ACC112 (cell line): ENCODE measurements around the gene POLG.

ENCODE experiments used
- H2AFZ ChIP-seq: fragments of 200-600 bp; sonication (generic); one replicate; pipeline ENCODE4 v1.6.0; 2017; ENCODE audit warnings: antibody characterized with exemption, low read length; ENCODE audit not compliant: unreplicated experiment
- H3K27ac ChIP-seq: fragments of 200-600 bp; sonication (generic); 2 replicates; pipeline ENCODE4 v1.5.1; 2014; ENCODE audit warnings: low read depth, mild to moderate bottlenecking, antibody characterized with exemption, low read length, moderate library complexity
- H3K27me3 ChIP-seq: fragments of 200-600 bp; sonication (generic); 2 replicates; pipeline ENCODE4 v1.6.1; 2014; ENCODE audit warnings: mild to moderate bottlenecking, antibody characterized with exemption, low read length, moderate library complexity, mixed read lengths; ENCODE audit not compliant: insufficient read depth
- H3K36me3 ChIP-seq: fragments of 200-600 bp; sonication (generic); 2 replicates; pipeline ENCODE4 v1.6.1; 2016; ENCODE audit warnings: mild to moderate bottlenecking, antibody characterized with exemption, low read length, moderate library complexity, mixed read lengths; ENCODE audit not compliant: insufficient read depth
- H3K4me1 ChIP-seq: fragments of 200-600 bp; sonication (generic); one replicate; pipeline ENCODE4 v1.6.1; 2016; ENCODE audit warnings: low read length, mixed read lengths; ENCODE audit not compliant: insufficient read depth, unreplicated experiment, control insufficient read depth
- H3K4me3 ChIP-seq: fragments of 200-600 bp; sonication (generic); 2 replicates; pipeline ENCODE4 v1.5.1; 2014; ENCODE audit warnings: mild to moderate bottlenecking, low read depth, low read length
- H3K79me2 ChIP-seq: fragments of 200-600 bp; sonication (generic); one replicate; pipeline ENCODE4 v1.6.0; 2016; ENCODE audit warnings: low read length; ENCODE audit not compliant: control insufficient read depth, unreplicated experiment, insufficient read depth

POLG gene

GRCh38 chr15:89332446-89332845, 2.2 kb downstream of the POLG start:
- Histone ChIP-seq H3K27ac (no peak overlapping the region), H3K4me3 (peak overlapping the region; percentile 99), H3K36me3 (peaks cover 34% of the 10 kb centered on the region), H3K79me2 (peaks cover 64% of the 10 kb centered on the region), H3K27me3 (no peaks in the 10 kb centered on the region), H2AFZ (no peak overlapping the region), H3K4me1 (peaks cover 30% of the 10 kb centered on the region)

- H2AFZ ChIP-seq = no peak overlapping the region
- H3K27me3 ChIP-seq = no peaks in the 10 kb centered on the region
- peaks cover 64% of the 10 kb centered on the region for H3K79me2 ChIP-seq
- peak overlapping the region; percentile 99 for H3K4me3 ChIP-seq
- peaks cover 42% of the 10 kb centered on the region for H3K36me3 ChIP-seq
- no peak overlapping the region for H3K27ac ChIP-seq
- peaks cover 30% of the 10 kb centered on the region for H3K4me1 ChIP-seq
These were observed 3.6 kb downstream of the POLG start for GRCh38 chr15:89330881-89331595.

- Histone ChIP-seq H3K27ac (no peak overlapping the region), H3K4me1 (peaks cover 25% of the 10 kb centered on the region), H2AFZ (no peak overlapping the region), H3K79me2 (peaks cover 64% of the 10 kb centered on the region), H3K27me3 (no peaks in the 10 kb centered on the region), H3K36me3 (peaks cover 51% of the 10 kb centered on the region), H3K4me3 (no peak overlapping the region)
These were observed 4.5 kb downstream of the POLG start for GRCh38 chr15:89330119-89330518.

DNA sequence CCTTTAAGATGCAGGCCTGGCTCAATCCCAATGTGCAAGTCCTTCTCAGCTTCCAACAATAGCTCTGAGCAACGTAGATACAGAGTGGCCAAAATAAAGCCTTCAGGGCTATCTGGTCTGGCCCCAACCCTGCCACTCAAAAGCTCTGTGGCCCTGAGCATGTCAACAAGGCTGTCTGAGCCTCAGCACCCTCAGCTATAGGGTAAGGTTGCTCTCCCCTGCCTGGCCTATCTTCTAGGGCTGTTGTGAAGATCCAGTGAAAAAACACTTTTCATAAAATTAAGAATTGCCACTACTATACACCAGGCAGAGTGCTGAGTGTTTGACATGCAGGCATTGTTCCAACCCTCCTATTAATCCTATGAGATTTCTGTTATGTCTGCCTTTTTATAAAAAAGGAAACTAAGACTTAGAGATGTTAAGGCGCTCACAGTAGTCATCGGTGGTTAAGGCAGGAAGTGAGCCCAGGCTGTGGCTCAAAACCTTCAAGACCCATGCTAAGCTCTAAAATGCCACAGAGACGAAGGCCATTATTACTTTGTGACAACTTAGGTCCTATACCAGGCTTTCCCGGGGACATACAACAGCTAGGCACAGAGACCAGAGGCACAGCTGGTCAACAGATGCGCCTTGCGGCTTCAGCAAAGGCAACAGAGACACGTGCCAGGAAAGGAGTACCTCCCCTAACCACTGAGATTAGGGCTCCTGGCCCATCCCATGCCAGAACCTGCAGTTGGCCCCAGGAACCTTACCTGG, 5.1 kb downstream of the POLG start:
- H3K4me3 ChIP-seq = no peak overlapping the region
- peaks cover 66% of the 10 kb centered on the region for H3K79me2 ChIP-seq
- no peak overlapping the region for H2AFZ ChIP-seq
- peaks cover 54% of the 10 kb centered on the region for H3K36me3 ChIP-seq
- no peak overlapping the region for H3K27ac ChIP-seq
- H3K27me3 ChIP-seq = no peaks in the 10 kb centered on the region
- H3K4me1 ChIP-seq = peaks cover 25% of the 10 kb centered on the region

- Histone ChIP-seq H2AFZ (no peak overlapping the region), H3K4me3 (no peak overlapping the region), H3K27me3 (no peaks in the 10 kb centered on the region), H3K27ac (no peak overlapping the region), H3K4me1 (peaks cover 25% of the 10 kb centered on the region), H3K36me3 (peaks cover 57% of the 10 kb centered on the region), H3K79me2 (peaks cover 61% of the 10 kb centered on the region)
These were observed 6.0 kb downstream of the POLG start for GRCh38 chr15:89328398-89329254.

DNA sequence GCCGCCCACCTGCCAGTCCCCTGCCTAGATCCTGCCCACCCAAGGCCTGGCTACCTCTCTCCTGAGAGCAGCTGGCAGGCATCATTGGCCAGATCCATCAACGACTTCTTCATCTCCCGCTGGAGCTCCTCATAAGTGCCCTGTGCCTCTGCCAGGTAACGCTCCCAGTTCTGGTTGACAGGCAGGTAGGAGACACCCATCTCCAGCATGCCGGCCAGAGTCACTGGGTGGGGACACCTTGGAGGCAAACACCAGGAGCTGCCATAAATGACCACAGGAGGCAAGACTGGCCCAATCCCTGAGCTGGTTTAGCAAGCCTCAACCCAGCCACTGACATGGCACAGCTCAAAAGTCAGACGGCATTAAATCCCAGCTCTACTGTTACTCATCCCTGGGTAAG, 7.5 kb downstream of the POLG start:
- no peak overlapping the region for H2AFZ ChIP-seq
- H3K79me2 ChIP-seq = peaks cover 46% of the 10 kb centered on the region
- H3K27ac ChIP-seq = no peak overlapping the region
- H3K4me3 ChIP-seq = no peak overlapping the region
- peaks cover 58% of the 10 kb centered on the region for H3K36me3 ChIP-seq
- no peaks in the 10 kb centered on the region for H3K27me3 ChIP-seq
- H3K4me1 ChIP-seq = peaks cover 16% of the 10 kb centered on the region

DNA sequence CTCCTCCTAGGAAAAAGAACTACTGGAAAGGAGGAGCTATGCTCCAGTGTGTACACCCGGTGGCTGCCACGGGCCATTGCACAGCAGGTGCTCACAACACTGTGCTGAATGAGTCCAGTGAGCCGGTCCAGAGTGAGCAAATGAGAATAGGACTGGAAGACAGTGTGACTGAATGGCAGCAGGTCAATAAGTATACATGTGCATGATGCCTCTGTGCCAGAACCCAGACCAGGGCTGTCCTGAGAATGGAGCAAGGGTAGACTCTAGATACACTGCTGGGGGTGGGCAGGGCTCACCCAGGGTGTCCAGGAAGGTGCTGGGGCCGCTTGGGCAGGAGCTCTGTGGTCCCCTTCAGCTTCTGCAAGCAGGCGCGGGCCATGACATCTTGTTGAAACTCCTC, 8.3 kb downstream of the POLG start:
- Histone ChIP-seq H3K79me2 (peaks cover 38% of the 10 kb centered on the region), H3K27me3 (no peaks in the 10 kb centered on the region), H3K36me3 (peaks cover 58% of the 10 kb centered on the region), H2AFZ (no peak overlapping the region), H3K27ac (no peak overlapping the region), H3K4me1 (peaks cover 8% of the 10 kb centered on the region), H3K4me3 (no peak overlapping the region)

DNA sequence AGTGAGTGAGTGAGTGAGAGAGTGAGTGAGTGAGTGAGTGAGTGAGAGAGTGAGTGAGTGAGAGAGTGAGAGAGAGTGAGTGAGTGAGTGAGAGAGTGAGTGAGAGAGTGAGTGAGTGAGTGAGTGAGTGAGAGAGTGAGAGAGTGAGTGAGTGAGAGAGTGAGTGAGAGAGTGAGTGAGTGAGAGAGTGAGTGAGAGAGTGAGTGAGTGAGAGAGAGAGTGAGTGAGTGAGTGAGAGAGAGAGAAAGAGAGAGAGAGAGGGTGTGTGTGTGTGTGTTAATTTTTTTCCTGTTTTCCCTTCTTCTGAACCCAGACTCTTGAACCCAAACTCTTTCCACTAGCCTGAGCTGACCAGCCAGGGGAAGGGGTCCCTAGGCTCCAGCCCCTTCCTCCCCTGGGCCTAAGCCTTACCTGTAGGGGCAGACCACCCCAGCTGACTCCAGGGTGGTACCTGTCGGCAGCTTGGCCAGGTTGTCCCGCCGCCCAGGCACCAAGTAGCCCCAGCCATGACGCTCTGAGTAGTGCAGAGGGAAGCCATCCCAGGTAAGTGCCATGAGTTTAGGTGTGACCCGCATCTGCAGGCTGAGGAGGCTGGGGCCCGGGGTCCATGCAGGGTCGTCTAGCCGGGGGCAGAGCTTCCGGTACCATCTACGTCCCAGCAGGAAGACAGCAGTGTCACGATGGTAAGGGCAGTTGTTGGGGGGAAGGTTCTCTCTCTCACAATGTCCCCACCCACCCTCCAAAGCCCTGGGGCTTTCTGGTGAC, 9.4 kb downstream of the POLG start:
- Histone ChIP-seq H2AFZ (no peak overlapping the region), H3K27ac (no peak overlapping the region), H3K4me3 (no peak overlapping the region), H3K27me3 (no peaks in the 10 kb centered on the region), H3K79me2 (peaks cover 27% of the 10 kb centered on the region), H3K4me1 (no peaks in the 10 kb centered on the region), H3K36me3 (peaks cover 58% of the 10 kb centered on the region)

GRCh38 chr15:89323825-89324224, 10.8 kb downstream of the POLG start:
- Histone ChIP-seq H3K4me1 (no peaks in the 10 kb centered on the region), H3K27ac (no peak overlapping the region), H3K79me2 (peaks cover 17% of the 10 kb centered on the region), H3K27me3 (no peaks in the 10 kb centered on the region), H2AFZ (no peak overlapping the region), H3K36me3 (peaks cover 61% of the 10 kb centered on the region; the same call in 1 of the 2 replicates), H3K4me3 (no peak overlapping the region)

- Histone ChIP-seq H3K27ac (no peak overlapping the region), H2AFZ (no peak overlapping the region), H3K27me3 (no peaks in the 10 kb centered on the region), H3K4me3 (no peak overlapping the region), H3K4me1 (no peaks in the 10 kb centered on the region), H3K36me3 (peaks cover 64% of the 10 kb centered on the region; the same call in 1 of the 2 replicates), H3K79me2 (peaks cover 9% of the 10 kb centered on the region)
These were observed 11.8 kb downstream of the POLG start for GRCh38 chr15:89322822-89323221.
